HFF-Myc (cell line): ENCODE data around the gene TXNDC11.

Experiments
- DNase-seq: peaks from one replicate; pipeline ENCODE4 v3.0.0-alpha.2; 2011; ENCODE audit warnings: low read depth; ENCODE audit errors: extremely low read depth
- H3K4me3 ChIP-seq: replicated peaks from 2 replicates; pipeline ENCODE4 v1.5.1; 2011; ENCODE audit warnings: low read depth, mild to moderate bottlenecking, control low read depth, low read length
- CTCF ChIP-seq: IDR thresholded peaks from 2 replicates; pipeline ENCODE4 v1.5.1; 2012; ENCODE audit warnings: mild to moderate bottlenecking, low read depth, low read length, control low read depth; ENCODE audit errors: missing control alignments

The TXNDC11 gene

GRCh38 chr16:11762431-11762830, 19.8 kb upstream of the TXNDC11 start:
- DNase-seq = no peak
- no peak for TF ChIP-seq CTCF

GRCh38 chr16:11759997-11760396, 17.3 kb upstream of the TXNDC11 start:
- DNase-seq = no peak
- no peak for TF ChIP-seq CTCF
- H3K4me3 ChIP-seq = no peak overlapping the region

More at GRCh38 chr16:11762431-11762830, 19.8 kb upstream of the TXNDC11 start:
- H3K4me3 ChIP-seq = no peak overlapping the region

GRCh38 chr16:11759163-11759834, 16.6 kb upstream of the TXNDC11 start:
- no peak for TF ChIP-seq CTCF
- H3K4me3 ChIP-seq = no peak overlapping the region
- DNase-seq = no peak

- DNase-seq = no peak
- TF ChIP-seq CTCF = no peak
- no peak overlapping the region for H3K4me3 ChIP-seq
Measured at GRCh38 chr16:11757671-11758545, 15.3 kb upstream of the TXNDC11 start.

GRCh38 chr16:11756248-11756647, 13.6 kb upstream of the TXNDC11 start:
- no peak for DNase-seq
- H3K4me3 ChIP-seq = no peak overlapping the region
- no peak for TF ChIP-seq CTCF

GRCh38 chr16:11755022-11755760, 12.5 kb upstream of the TXNDC11 start:
- TF ChIP-seq CTCF = no peak
- DNase-seq = no peak
- no peak overlapping the region for H3K4me3 ChIP-seq
